ENCODE data around the gene CYP2S1.
"Not testable (repeated sequence)": the region's sequence is repeated elsewhere in the genome, so short reads cannot be mapped to it uniquely, and the experiment has no call there.

CYP2S1 gene

DNA sequence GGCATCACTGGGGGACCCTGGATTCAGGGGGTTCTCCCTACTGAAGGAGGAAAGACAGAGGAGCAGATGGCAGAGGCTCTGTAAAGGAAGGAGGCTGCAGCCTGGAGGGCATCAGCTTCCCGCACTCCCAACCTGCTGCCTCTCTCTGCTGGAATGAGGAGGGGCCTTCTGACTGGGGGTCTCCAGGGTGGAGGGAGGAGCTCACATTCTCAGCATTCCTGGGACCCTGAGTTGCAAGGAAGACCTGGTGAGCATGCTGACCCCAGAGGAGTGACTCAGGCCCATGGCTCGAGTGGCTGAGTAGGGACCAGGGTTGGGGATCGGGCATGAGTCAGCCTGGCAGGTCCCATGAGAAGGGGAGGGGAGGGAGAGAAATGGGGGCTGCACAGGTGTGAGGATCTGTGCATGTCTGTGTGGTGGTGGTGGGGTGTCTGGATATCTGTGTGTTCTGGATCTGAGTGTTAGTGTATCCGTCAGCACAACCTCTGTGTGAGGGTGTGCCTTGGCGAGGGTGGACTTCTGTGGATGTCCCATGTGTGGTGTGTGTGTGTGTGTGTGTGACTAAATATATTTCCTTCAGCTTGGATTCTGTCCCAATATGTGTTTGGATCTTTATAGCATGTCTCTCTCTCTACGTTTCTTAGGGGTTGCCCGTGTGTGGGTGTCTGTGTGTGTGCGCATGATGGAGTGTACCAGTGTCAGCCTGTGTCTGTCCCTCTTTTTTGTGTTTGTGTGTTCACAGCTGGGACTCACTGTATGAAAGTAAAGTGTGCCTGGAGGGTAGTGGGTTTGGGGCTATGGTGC is 30.6 kb downstream of the CYP2S1 start:
- H3K4me3 ChIP-seq (ENCODE audit: low read depth, low read length), result peak overlapping the region; percentile 15
- DNase-seq (ENCODE audit: low read depth), result peak; percentile 60

DNA sequence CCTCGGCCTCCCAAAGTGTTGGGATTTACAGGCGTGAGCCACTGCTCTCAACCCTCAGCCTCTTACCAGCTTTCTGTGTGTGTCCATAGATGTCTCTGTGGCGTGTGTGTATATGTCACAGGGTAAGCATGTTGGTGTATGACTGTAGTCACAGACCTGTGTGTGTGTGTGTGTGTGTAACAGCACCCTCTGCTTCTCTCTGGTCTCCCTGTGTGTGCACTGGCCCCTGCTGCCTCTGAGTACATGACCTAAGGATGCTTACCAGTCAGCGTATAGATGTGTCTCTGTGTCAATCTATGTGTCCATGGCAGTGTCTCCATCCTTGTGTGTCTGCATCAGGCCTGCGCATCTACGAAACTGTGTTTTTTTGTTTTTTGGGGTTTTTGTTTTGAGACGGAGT is 31.6 kb downstream of the CYP2S1 start:
- H3K4me3 ChIP-seq (ENCODE audit: low read depth, low read length), result no peak overlapping the region
- DNase-seq (ENCODE audit: low read depth), result no peak

DNA sequence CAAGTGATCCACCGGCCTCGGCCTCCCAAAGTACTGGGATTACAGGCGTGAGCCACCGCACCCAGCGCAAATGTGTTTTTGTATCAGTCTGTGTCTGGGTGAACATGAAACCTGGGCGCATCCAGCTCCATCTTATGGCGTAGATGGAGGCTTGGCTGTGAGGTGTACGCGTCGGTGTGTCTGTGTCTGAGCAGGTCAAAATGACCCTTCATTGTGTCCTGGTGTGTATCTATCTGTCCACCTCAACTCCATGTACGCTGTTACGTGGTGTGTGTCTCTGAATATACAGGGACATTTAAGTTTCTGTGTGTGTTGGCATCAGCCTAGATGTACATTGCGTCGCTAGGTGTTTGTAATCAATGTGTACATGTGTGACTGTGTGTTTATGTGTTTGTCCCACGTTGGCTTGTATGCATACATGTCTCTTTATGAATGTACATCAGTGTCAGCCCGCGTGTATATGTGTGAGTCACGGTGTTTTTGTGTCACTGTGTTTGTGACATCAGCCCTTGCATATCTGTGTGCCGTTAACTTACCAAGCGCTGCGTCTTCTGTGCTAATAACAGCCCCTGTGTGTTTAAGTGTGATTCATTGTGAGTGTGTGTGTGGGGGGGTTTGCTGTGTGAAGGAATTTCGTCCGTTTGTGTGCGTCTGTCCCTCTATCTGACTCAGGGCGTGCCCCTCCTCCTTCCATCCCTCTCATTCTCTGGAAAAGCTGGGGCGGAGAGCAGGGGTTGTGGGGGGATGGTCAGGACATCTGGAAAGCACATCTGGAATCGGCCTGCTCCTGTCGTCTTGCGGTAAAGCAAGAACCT is 32.4 kb downstream of the CYP2S1 start:
- H3K4me3 ChIP-seq (ENCODE audit: low read depth, low read length), result peak overlapping the region; percentile 32
- DNase-seq (ENCODE audit: low read depth), result peak; percentile 98

DNA sequence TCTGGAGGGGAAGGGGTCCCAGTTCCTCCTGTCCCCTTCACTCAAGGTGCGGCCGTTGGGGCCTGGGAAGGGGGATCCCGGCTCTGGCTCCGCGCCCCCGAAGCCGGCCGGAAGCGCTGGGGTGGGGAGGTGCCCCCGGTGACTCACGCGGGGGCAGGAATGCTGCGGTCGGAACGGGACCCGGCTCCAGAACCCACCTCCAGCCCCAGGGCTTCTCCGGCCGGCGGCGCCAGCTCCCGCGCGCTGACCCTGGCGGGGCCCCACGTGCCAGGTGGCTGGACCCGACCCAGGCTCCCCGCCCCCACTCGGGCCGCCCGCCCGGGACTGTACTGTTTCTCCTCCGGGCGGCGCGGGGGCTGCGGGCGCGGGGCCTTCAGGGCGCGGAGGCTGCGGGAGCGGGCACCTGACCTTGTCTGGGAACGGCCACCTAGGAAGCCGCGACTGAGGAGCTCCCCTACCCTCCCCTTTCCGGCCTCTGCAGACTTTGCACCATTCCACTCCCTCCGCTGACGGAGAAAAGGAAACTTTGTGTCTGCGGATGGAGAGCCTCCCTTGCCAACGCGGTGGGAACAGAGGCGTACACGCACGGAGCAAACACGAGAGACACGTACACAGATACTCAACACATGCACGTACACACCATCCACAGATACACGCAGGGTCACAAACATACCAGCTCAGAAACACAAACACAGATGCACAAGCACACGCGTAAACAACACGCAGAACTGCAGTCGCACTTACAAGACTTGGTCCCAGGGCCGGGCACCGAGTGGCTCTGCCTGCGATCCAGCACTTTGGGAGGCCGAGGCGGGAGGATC is 33.2 kb downstream of the CYP2S1 start:
- peak; percentile 51 for DNase-seq (ENCODE audit: low read depth)
- H3K4me3 ChIP-seq (ENCODE audit: low read depth, low read length), result peak overlapping the region; percentile 32

DNA sequence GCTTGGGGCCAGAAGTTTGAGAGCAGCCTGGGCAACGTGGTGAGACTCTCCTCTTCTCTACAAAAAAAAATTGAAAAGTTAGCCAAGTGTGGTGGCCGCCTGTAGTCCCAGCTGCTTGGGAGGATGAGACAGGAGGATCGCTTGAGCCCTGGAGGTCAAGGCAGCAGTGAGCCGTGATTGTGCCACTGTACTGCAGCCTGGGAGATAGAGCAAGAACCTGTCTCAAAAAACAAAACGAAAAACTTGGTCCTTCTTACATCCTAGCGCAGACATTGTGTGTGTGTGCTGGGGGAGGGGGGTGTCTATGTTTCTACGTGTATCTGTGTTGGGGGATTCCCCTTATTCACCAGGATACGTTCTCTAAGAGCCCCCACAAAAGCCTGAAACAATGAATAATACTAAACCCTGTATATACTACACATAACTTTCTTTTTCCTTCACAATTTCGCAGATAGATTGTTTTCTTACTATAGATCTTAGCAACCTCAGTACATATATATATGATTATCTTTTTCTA is 33.9 kb downstream of the CYP2S1 start:
- DNase-seq (ENCODE audit: low read depth), result no peak
- H3K4me3 ChIP-seq (ENCODE audit: low read depth, low read length), result peak overlapping the region; percentile 32

DNA sequence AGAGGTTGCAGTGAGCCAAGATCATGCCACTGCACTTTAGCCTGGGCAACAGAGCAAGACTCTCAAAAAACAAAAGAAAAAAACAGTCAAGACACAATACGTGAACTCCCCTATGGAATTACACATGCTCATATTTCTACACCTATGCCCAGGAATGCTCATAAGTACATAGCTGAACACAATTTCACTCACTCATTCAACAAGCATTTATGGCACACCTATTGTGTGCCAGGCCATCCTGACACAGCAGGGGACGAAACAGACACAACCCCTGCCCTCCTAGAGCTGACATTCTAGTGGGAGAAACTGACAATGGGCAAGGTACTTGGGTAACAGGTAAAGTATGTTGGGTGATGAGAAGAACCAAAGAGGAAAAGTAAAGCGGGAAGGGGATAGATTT is 35.5 kb downstream of the CYP2S1 start:
- no peak for DNase-seq (ENCODE audit: low read depth)

DNA sequence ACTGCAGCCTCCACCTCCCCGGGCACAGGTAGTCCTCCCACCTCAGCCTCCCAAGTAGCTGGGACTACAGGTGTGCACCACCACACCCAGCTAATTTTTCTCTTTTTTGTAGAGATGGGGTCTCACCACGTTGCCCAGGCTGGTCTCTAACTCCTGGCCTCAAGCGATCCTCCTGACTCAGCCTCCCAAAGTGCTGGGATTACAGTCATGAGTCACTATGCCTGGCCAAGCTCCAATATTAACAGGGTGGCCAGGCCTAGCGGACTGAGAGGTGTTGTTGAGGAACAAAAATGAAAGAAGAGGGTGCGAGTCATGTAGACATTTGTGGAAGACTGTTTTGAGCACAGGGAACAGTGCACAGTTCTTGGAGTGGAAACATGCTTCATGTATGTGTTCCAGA is 36.3 kb downstream of the CYP2S1 start:
- DNase-seq (ENCODE audit: low read depth); H3K4me3 ChIP-seq (ENCODE audit: low read depth, low read length): not testable (repeated sequence)

More for the DNA sequence above, 35.5 kb downstream of the CYP2S1 start:
- H3K4me3 ChIP-seq (ENCODE audit: low read depth, low read length), result no peak overlapping the region

DNA sequence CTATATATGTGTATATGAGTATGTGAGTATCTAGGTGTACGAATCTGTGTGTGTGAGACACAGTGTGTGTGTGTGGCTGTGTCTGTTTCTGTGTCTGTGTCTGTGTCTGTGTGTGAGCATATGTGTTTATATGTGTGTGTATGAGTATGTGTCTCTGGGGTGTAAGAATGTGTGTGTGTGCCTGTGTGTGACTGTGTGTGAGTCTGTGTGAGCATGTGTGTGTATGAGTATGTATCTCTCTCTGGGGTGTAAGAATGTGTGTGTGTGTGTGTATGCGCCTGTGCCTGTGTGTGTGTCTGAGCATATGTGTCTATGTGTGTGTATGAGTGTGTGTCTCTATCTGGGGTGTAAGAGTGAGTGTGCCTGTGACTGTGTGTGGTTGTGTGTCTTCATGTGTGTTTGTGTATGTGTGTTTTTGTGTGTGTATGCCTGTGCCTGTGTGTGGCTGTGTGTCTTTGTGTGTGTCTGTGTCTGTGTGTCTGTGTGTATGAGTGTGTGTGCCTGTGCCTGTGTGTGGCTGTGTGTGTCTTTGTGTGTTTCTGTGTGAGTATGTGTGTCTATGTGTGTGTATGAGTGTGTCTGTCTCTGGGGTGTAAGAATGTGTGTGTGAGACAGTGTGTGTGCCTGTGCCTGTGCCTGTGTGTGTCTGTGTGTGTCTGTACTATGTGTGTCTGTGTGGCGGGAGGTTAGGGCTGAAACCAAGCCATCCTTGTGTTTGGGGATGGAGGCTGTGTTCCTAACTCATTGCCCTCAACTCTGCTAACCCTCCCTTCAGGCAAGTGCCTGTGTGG is 37.2 kb downstream of the CYP2S1 start:
- DNase-seq (ENCODE audit: low read depth), result no peak
- H3K4me3 ChIP-seq (ENCODE audit: low read depth, low read length), result no peak overlapping the region

DNA sequence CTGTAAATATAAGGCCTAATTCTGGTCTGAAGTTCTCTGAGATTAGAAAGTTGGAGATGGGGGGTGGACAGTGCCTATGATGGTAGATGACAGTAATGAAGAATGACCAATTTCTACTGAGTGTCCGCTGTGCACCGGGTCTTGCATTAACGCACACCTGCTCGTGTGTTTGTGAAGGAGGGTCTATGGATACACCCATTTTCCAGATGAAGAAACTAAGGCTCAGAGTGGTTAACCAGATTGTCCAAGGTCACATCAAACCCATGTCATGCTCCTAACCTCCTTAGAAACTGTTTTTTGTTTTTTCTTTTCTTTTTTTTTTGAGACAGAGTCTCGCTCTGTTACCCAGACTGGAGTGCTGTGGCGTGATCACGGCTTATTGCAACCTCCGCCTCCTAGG is 39.7 kb downstream of the CYP2S1 start:
- no peak for DNase-seq (ENCODE audit: low read depth)
- H3K4me3 ChIP-seq (ENCODE audit: low read depth, low read length), result no peak overlapping the region

DNA sequence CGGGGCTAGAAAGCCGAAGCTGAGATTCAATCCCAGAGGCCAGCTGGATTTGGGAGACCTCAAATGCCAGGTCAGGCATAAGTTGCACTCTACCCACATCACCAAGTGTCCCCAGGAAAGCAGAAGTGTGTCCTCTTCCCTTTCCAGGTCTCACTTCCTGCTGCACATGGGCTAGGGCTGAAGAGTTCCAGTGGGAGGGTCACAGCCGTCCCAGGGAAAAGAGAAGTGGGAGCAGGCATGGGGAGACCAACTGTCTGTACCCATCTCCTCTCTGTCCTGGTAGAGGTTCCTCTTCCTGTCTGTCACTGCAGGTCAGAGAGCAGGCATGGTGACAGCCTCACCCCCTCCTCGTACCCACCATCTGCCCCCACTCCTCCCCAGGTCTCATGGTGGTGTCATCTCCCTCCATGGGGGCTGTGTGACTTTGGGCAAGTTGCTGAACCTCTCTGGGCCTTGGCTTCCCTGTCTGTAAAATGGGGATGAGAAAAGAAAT is 40.8 kb downstream of the CYP2S1 start:
- H3K4me3 ChIP-seq (ENCODE audit: low read depth, low read length), result no peak overlapping the region
- no peak for DNase-seq (ENCODE audit: low read depth)

DNA sequence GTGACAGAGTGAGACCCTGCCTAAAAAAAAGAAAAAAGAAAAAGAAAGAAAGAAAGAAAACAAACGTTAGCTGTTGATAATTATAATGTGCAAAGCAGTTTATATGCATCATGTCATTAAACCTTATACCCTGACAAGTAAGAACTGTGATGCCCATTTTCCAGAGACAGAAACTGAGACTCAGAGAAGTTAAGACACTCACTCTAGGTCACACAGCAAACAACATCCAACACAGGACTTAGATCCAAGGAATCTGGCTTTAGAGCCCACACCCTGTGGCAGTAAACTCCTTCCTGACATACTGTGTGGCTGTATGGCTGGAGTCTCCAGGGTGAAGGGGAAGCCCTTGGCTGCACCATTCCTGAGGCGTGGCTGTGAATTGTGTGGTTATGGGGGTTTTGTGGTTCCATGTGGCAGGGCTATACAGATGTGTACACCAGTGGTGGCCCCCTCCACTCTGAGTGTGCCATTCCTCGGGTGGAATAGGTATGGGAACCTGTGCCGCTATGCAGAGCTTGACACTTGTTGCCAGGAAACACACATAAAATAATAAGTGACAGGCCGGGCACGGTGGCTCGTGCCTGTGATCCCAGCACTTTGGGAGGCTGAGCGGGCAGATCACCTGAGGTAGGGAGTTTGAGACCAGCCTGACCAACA is 41.6 kb downstream of the CYP2S1 start:
- H3K4me3 ChIP-seq (ENCODE audit: low read depth, low read length), result no peak overlapping the region
- DNase-seq (ENCODE audit: low read depth), result no peak

DNA sequence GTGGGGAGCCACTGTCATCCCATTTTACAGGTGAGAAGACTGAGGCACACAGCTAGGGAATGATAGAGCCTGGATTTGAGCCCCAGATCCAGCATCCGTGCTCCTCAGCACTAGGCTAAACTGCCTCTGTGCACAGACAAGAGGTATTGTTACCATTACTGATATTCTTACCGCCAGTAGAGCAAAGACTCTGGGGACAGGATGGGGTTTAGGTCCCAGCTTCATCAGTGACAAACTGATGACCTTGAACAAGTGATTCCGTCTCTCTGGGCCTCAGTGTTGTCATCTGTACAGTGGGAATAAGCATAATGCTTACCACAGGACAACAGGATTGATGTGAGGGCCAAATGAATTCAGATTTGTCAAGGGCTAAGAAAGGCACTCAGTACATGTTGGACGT is 42.5 kb downstream of the CYP2S1 start:
- no peak overlapping the region for H3K4me3 ChIP-seq (ENCODE audit: low read depth, low read length)
- DNase-seq (ENCODE audit: low read depth), result no peak

DNA sequence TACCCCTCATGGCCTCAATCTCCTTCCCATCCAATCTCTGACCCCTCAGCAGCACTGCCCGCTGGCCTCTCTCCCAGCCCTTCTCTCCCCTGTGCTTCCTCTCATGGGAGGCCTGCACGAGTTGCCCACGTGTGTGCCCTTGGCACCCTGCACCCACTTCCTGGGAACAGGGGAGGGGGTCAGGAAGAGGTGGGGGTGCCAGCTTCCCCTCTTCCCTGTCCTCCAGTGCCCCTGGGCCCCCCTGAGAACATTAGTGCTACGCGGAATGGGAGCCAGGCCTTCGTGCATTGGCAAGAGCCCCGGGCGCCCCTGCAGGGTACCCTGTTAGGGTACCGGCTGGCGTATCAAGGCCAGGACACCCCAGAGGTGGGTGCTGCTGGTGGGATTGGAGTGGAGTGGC is 45.2 kb downstream of the CYP2S1 start:
- H3K4me3 ChIP-seq (ENCODE audit: low read depth, low read length), result no peak overlapping the region
- no peak for DNase-seq (ENCODE audit: low read depth)

DNA sequence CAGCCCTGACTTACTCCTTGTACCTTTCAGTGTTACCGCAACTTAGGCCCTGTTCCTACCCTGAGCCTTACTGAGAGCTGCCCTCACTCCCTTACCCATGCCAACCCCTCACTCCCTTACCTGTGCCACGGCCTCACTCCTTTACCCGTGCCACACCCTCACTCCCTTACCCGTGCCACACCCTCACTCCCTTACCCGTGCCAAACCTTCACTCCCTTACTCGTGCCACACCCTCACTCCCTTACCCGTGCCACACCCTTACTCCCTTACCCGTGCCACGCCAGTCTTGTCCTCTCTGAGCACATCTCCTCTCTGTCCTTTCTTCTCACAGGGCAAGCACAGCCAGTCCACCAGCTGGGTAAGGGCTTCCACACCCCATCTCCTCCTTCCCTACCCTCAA is 46.3 kb downstream of the CYP2S1 start:
- H3K4me3 ChIP-seq (ENCODE audit: low read depth, low read length), result no peak overlapping the region
- DNase-seq (ENCODE audit: low read depth), result no peak

DNA sequence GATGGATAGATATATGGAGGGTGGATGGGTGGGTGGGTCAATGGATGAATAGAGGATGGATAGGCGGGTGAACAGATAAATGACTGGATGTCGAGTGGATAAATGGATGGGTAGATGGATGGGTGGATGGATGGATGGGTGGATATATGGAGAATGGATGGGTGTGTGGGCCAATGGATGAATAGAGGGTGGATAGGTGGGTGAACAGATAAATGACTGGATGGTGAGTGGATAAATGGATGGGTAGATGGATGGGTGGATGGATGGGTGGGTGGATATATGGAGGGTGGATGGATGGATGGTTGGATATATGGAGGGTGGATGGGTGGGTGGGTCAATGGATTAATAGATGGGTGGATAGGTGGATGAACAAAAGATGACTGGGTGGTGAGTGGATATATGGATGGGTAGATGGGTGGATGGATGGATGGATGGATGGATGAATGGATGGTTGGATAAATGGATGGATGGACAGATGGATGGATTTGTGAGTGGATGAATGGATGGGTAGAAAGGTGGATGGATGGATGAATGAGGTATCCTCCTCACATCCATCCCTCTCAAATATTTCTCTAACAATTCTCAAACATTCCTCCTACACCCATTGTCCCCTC is 47.0 kb downstream of the CYP2S1 start:
- no peak overlapping the region for H3K4me3 ChIP-seq (ENCODE audit: low read depth, low read length)
- DNase-seq (ENCODE audit: low read depth), result no peak

DNA sequence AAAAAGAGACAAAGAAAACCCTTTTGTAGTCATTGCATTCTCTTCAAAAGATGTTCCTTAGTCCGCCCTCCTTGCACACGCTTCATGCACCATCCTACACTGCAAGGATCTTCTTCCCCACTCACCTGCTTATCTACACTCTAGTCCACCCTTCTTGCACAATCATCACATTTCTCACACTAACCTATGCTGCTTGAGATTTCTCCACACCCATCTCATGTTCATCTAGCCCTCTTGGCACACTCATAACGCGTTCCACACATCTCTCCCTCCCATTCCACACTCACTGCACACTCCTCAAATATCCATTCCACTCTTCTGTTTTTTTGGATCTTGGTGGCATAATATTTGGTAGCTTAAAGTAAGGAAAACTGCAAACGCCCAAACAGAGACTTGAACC is 48.8 kb downstream of the CYP2S1 start:
- no peak for DNase-seq (ENCODE audit: low read depth)
- H3K4me3 ChIP-seq (ENCODE audit: low read depth, low read length), result no peak overlapping the region

DNA sequence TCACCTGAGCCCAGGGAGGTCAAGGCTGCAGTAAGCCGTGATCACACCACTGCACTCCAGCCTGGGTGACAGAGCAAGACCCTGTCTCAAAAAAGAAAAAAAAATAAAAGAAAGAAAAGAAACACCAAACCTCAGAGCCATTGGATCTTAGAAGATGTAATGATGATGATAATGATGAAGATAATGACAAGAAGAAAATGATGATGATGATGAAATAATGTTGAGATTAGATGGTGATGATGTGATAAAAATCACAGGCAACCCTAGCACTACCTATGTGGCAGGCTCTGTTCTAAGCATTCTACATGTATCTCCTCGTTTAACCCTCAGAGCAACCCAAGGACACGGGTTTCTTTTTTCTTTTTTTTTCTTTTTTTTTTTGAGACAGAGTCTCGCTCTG is 51.1 kb downstream of the CYP2S1 start:
- H3K4me3 ChIP-seq (ENCODE audit: low read depth, low read length), result no peak overlapping the region
- DNase-seq (ENCODE audit: low read depth), result no peak

DNA sequence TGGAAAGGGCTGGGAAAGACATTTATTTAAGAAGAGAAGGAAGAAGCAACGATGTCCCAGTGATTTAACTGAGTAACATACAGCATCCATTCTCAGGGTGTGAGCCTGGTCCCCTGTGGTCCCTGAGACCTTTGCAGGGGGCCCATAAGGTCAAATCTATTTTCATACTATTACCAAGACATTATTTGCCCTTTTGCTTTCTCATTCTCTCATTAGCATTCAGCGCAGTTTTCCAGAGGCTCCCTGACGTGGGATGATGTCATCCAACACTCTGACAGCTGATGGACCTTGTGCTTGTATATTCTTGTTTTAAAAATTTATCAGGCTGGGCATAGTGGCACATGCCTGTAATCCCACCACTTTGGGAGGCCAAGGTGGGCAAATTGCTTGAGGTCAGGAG is 52.8 kb downstream of the CYP2S1 start:
- no peak for DNase-seq (ENCODE audit: low read depth)
- H3K4me3 ChIP-seq (ENCODE audit: low read depth, low read length), result no peak overlapping the region
